Stimulated activated CD4-positive, alpha-beta T cell treated with anti-CD3 and anti-CD28 coated beads, Interleukin-2, amount 100 ng/mL, for 24 hours (primary cell): ENCODE measurements around the gene GAPVD1.
"Not testable (repeated sequence)": the region's sequence is repeated elsewhere in the genome, so short reads cannot be mapped to it uniquely, and the experiment has no call there.

Source experiments
- DNase-seq, 2 donors: peaks; one replicate each; pipeline ENCODE4 v3.0.0-alpha.2; 2020

The GAPVD1 gene

GRCh38 chr9:125261501-125262293 is at the start of gene GAPVD1:
Gene GAPVD1 (plus strand): TSS chr9:125261826. CDS start chr9:125298922, 37,096 bp downstream.
- peak; percentile 89 for DNase-seq

- no peak for DNase-seq
These were observed 47.4 kb upstream of the GAPVD1 start for GRCh38 chr9:125214186-125214585.

DNA sequence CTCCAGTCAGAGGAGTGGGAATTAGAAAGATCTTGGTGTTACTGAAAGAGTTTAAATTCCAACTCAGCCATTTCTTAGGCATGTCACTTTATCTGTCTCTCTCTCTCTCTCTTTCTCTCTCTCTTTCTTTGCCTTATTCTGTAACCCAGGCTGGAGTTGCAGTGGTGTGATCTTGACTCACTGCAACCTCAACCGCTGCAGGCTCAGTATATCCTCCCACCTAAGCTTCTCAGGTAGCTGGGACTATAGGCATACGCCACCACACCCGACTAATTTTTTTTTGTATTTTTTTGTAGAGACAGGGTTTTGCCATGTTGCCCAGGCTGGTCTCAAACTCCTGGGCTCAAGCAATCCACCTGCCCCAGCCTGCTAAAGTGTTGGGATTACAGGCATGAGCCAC is 43.0 kb upstream of the GAPVD1 start:
- DNase-seq: no peak

- not testable (repeated sequence) for DNase-seq
These were observed 36.8 kb upstream of the GAPVD1 start for GRCh38 chr9:125224858-125225257.

DNA sequence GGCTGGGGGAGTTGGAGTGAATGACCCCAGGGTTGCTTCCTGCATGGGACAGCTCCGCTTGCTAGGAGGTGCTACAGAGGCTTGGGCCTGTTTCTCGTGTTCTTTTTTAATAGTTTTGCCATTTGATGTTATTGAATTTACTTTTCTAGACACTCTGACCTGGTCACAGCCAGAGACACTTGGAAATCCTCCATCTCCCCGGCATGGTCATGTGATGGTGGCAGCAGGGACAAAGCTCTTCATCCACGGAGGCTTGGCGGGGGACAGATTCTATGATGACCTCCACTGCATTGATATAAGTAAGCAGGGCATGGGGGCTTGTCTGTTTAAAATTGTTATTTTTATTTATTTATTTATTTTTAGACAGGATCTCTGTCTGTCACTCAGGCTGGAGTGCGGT is 33.9 kb upstream of the GAPVD1 start:
- DNase-seq: no peak

- DNase-seq: no peak
These were observed 27.9 kb upstream of the GAPVD1 start for GRCh38 chr9:125233678-125234077.

DNA sequence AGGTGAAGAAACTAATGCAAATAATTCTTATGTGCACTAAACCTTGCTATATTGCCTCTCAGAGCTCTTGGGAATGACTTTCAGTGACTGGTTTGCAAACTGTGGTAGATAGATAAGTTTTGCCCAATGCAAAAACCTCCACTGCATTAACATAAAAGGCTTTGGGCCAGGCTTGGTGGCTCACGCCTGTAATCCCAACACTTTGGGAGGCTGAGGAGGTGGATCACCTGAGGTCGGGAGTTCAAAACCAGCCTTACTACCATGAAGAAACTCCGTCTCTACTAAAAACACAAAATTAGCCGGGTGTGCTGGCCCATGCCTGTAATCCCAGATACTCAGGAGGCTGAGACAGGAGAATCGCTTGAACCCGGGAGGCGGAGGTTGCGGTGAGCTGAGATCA is 27.5 kb upstream of the GAPVD1 start:
- not testable (repeated sequence) for DNase-seq

DNA sequence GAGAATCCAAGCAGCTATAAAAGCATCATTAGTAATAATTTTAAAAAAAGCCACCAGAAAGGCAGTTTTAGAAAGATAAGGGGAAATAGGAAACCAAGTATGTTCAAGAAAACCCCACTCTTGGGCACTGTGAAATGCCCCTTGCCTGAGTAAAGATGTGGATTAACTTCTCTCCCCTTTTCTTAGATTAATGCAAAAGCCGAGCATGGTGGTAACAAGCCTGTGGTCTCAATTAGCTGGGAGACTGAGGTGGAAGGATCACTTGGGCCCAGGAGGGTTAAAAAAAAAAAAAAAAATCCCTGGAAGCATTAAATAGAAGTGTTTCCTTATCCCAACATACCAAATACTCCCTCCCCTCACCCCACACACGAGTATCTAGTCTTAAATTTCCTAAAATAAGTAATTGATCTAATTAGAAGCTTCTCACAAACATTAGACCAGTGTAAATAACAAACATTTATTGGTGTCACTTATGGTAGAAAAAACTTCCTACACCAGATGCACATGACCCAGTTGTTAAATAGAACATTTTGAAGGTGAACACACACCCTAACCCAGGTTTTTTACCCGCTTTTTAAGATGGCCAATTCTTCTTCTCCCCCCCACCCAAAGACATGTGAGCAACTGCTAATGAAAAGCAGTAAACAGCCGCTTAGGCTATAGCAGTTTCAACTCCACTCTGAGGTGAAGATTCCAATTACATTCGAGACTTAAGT is 25.7 kb upstream of the GAPVD1 start:
- DNase-seq: no peak

DNA sequence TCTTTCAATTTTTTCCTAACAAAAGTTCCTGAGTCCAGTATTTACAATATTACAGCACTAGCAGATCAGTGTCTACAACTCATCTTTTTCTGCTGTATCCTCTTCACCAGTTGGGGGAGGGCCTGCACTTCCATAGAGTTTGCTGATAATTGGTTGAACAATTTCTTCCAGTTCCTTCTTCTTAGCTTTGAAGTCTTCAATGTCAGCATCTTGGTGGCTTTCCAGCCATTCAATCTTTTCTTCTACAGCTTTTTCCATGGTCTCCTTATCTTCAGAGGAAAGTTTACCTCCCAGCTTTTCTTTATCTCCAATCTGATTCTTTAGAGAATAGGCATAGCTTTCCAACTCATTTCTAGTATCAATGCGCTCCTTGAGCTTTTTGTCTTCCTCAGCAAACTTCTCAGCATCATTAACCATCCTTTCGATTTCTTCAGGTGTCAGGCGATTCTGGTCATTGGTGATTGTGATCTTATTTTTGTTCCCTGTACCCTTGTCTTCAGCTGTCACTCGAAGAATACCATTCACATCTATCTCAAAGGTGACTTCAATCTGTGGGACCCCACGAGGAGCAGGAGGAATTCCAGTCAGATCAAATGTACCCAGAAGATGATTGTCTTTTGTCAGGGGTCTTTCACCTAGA is 25.0 kb upstream of the GAPVD1 start:
- not testable (repeated sequence) for DNase-seq

GRCh38 chr9:125238127-125238914 is 23.3 kb upstream of the GAPVD1 start:
- no peak for DNase-seq

DNA sequence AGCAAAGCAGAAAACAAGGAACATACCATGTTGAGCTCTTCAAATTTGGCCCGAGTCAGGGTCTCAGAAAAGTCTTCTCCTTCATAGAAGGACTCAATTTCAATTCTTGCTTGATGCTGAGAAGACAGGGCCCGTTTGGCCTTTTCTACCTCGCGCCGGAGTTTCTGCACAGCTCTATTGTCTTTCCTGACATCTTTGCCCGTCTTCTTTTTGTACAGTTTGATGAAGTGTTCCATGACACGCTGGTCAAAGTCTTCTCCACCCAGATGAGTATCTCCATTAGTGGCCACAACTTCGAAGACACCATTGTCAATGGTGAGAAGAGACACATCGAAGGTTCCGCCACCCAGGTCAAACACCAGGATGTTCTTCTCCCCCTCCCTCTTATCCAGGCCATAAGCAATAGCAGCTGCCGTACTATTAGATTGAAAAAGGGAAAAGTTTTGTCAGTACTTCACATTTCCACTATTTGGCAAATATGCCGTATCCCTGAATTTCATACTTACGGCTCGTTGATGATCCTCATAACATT is 22.6 kb upstream of the GAPVD1 start:
- DNase-seq: no peak

GRCh38 chr9:125239631-125240597 is 21.7 kb upstream of the GAPVD1 start:
- DNase-seq: no peak

DNA sequence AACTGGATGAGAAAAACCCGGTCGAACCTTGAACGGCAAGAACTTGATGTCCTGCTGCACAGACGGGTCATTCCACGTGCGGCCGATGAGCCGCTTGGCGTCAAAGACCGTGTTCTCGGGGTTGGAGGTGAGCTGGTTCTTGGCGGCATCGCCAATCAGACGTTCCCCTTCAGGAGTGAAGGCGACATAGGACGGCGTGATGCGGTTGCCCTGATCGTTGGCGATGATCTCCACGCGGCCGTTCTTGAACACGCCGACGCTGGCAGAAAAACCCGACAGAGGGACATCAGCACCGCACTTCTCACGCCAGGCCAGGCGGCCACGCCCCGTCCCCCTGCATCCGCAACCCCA is 21.0 kb upstream of the GAPVD1 start:
- peak; percentile 53 to 55 for DNase-seq

- peak; percentile 100 for DNase-seq
These were observed 20.4 kb upstream of the GAPVD1 start, which contains the start of gene HSPA5 for GRCh38 chr9:125241000-125241862. Gene HSPA5 (minus strand): TSS chr9:125241343. CDS start chr9:125241126, 217 bp downstream.

- DNase-seq: peak in 1 of 2 donors; percentile 41
These were observed 19.5 kb upstream of the GAPVD1 start for GRCh38 chr9:125241863-125242739.

DNA sequence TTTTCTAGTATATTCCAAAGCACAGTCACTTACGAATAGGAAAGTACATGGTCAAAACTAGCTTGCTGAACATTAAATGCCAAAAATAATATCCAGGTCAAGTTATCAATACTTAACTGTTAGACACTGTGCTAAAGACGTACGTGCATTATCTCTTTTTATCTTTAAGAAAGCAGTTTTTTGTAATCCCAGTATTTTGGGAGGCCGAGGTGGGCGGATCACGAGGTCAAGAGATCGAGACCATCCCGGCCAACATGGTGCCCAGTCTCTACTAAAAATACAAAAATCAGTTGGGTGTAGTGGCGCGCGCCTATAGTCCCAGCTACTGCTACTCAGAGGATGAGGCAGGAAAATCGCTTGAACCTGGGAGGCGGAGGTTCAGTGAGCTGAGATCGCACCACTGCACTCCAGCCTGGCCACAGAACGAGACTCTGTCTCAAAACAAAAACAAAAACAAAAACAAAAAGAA is 17.8 kb upstream of the GAPVD1 start:
- DNase-seq: no peak

DNA sequence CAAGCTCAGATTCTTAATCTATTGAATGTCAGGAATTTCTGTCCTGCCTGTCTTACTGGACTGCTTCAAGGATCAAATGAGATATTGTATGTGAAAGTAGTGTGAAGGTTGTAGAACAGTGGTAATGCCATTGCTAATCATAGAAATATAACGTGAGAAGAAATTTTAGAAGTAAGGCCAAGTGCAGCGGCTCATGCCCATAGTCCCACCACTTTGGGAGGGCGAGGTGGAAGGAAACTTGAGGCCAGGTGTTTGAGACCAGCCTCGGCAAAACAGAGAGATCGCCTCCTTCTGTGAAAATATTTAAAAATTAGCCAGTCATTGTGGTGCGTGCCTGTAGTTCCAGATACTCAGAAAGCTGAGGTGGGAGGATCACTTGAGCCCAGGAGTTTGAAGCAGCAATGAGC is 15.4 kb upstream of the GAPVD1 start:
- no peak for DNase-seq

DNA sequence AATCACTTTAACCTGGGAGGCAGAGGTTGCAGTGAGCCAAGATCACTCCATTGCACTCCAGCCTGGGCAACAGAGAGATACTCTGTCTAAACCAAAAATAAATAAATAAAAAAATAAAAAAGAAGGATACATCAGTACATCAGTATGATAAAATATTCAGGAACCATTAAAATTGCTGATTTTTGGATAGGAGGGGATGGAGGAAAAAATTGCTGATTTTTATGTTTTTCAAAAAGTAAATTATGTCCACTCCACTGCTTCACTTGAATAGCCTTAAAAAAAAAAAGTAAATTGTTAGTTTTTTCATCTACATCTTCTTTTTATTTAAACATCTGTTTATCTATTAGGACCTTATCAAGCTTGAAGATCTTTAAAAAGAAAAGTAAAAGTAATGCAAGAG is 7.4 kb upstream of the GAPVD1 start:
- DNase-seq: no peak

DNA sequence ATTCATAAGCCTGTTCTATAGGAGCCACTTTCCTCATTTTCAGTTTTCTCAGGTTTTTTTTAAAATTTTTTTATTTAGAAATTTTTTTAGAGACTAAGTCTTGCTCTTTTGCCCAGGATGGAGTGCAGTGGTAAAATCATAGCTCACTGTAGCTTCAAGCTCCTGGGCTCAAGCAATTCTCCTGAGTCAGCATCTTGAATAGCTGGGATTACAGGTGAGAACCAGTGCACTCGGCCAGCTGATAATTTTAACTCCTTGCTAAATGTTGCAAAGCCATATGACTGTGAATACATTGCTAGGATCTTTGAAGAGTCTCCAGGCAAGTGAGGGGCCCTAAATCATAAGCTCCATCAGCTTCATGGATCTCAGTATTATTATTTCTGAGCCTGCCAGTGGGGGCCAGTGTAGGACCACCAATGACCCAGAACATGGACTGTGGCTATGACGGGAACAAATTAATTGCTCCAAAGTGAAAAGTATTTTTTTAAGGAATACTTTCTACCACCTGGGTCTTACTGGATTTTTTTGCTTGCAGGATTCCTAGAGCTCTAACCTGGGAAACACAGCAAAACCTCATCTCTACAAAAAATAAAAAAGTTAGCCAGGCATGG is 5.7 kb upstream of the GAPVD1 start:
- DNase-seq: no peak
